ENCODE measurements around the gene KLF11. TPM values are rescaled to one million over a fixed set of nuclear protein-coding genes. Genes with fewer than 3 reads are reported as not detected.

The KLF11 gene
- total RNA-seq, 4 donors from 2014 or later = 48.6 to 81.6 (median 58.8) TPM

GRCh38 chr2:10071595-10071994, 28.2 kb downstream of the KLF11 start:
- Histone ChIP-seq H3K4me3 (no peak overlapping the region), H3K36me3 (no peaks in the 10 kb centered on the region), H3K27ac (no peak overlapping the region), H3K4me1 (peaks cover 4% of the 10 kb centered on the region), H3K27me3 (peaks cover 8% of the 10 kb centered on the region), H3K9me3 (no peaks in the 10 kb centered on the region)
- DNase-seq (ENCODE audit: low spot score in 2 of 2) = no peak
- WGBS = 96% methylated on average over 7 of the region's 7 CpGs
- TF ChIP-seq, protein P1, sequence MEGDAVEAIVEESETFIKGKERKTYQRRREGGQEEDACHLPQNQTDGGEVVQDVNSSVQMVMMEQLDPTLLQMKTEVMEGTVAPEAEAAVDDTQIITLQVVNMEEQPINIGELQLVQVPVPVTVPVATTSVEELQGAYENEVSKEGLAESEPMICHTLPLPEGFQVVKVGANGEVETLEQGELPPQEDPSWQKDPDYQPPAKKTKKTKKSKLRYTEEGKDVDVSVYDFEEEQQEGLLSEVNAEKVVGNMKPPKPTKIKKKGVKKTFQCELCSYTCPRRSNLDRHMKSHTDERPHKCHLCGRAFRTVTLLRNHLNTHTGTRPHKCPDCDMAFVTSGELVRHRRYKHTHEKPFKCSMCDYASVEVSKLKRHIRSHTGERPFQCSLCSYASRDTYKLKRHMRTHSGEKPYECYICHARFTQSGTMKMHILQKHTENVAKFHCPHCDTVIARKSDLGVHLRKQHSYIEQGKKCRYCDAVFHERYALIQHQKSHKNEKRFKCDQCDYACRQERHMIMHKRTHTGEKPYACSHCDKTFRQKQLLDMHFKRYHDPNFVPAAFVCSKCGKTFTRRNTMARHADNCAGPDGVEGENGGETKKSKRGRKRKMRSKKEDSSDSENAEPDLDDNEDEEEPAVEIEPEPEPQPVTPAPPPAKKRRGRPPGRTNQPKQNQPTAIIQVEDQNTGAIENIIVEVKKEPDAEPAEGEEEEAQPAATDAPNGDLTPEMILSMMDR (IDR thresholded peaks at IDR 0.05) = no peak
- TF ChIP-seq POLR2A (IDR thresholded peaks at IDR 0.05) (no peak), EP300 (IDR thresholded peaks at IDR 0.05) (no peak), POLR2AphosphoS5 (IDR thresholded peaks at IDR 0.05) (no peak)

GRCh38 chr2:10072656-10073480, 29.5 kb downstream of the KLF11 start:
- Histone ChIP-seq H3K27me3 (peaks cover 13% of the 10 kb centered on the region), H3K9me3 (no peaks in the 10 kb centered on the region), H3K4me3 (no peak overlapping the region), H3K4me1 (peaks cover 4% of the 10 kb centered on the region), H3K27ac (no peak overlapping the region), H3K36me3 (no peaks in the 10 kb centered on the region)
- no peak for TF ChIP-seq EP300 (IDR thresholded peaks at IDR 0.05)
- TF ChIP-seq, protein P1 (IDR thresholded peaks at IDR 0.05) = peak; percentile 86 to 93
- WGBS = 34% methylated on average over 19 of the region's 20 CpGs
- peak; percentile 87 to 92 for DNase-seq (ENCODE audit: low spot score in 2 of 2)

DNA sequence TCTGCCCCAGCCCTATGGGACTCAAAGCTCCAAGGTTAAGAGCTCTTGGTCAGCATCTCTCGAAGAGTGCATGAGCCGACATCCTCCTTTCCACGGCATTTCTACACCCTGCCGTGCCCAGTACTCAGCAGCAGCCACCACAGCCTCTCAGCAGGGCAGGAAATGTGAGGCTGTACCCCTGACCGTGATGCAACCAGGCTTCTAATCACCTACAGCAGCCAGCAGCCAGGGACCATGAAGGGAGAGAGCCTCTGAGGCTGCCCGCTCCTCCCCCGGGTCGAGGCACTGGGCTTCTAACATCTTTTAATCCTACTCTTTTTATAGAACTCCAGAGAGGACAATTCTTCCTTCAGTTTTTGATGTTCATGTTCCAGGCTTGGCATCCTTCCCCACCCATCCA, 30.4 kb downstream of the KLF11 start:
- H3K9me3 ChIP-seq = no peaks in the 10 kb centered on the region
- H3K4me1 ChIP-seq = peaks cover 6% of the 10 kb centered on the region
- H3K27me3 ChIP-seq = peaks cover 21% of the 10 kb centered on the region
- H3K36me3 ChIP-seq = no peaks in the 10 kb centered on the region
- no peak for DNase-seq (ENCODE audit: low spot score in 2 of 2)
- H3K4me3 ChIP-seq = no peak overlapping the region
- TF ChIP-seq EP300 (IDR thresholded peaks at IDR 0.05) = no peak
- TF ChIP-seq POLR2AphosphoS5 (IDR thresholded peaks at IDR 0.05) = no peak
- TF ChIP-seq POLR2A (IDR thresholded peaks at IDR 0.05) = no peak
- TF ChIP-seq, protein P1 (IDR thresholded peaks at IDR 0.05) = no peak
- 88% methylated on average over 7 of the region's 8 CpGs for WGBS
- H3K27ac ChIP-seq = no peak overlapping the region

GRCh38 chr2:10075101-10075500, 31.8 kb downstream of the KLF11 start:
- no peak for DNase-seq (ENCODE audit: low spot score in 2 of 2)
- Histone ChIP-seq H3K27me3 (peaks cover 33% of the 10 kb centered on the region), H3K9me3 (no peaks in the 10 kb centered on the region), H3K4me1 (peaks cover 17% of the 10 kb centered on the region), H3K4me3 (no peak overlapping the region), H3K36me3 (no peaks in the 10 kb centered on the region), H3K27ac (no peak overlapping the region)
- WGBS = 80% methylated on average over 13 of the region's 13 CpGs
- TF ChIP-seq POLR2A (IDR thresholded peaks at IDR 0.05) = no peak
- TF ChIP-seq EP300 (IDR thresholded peaks at IDR 0.05) = no peak
- no peak for TF ChIP-seq POLR2AphosphoS5 (IDR thresholded peaks at IDR 0.05)
- TF ChIP-seq, protein P1 (IDR thresholded peaks at IDR 0.05) = no peak

DNA sequence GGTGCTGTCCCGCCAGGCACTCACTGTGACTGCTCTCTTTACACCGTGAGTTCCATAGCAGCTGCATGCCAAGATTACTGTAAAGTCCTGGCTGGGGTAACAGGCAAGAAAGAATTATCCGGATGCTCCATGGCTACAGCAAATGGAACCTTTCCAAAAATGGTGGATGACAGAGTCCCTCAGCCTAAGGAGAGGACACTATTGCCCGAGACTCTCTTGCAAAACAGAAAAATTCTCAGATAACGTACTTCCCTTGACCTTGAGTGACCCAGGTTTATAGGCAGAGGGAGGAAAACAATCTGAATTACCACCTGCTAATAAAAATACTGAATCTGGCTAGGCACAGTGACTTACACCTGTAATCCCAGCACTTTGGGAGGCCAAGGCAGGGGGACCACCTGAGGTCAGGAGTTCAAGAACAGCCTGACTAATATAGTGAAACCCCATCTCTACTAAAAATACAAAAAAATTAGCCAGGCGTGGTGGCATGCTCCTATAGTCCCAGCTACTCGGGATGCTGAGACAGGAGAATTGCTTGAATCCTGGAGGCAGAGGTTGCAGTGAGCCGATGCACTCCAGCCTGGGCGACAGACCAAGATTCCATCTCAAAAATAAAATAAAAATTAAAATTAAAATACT, 32.3 kb downstream of the KLF11 start:
- no peak for DNase-seq (ENCODE audit: low spot score in 2 of 2)
- Histone ChIP-seq H3K36me3 (no peaks in the 10 kb centered on the region), H3K4me1 (peaks cover 23% of the 10 kb centered on the region), H3K27ac (no peak overlapping the region), H3K27me3 (peaks cover 39% of the 10 kb centered on the region), H3K9me3 (no peaks in the 10 kb centered on the region), H3K4me3 (no peak overlapping the region)
- WGBS = 77% methylated on average over 9 of the region's 9 CpGs
- TF ChIP-seq POLR2A (IDR thresholded peaks at IDR 0.05) = no peak
- no peak for TF ChIP-seq POLR2AphosphoS5 (IDR thresholded peaks at IDR 0.05)
- no peak for TF ChIP-seq EP300 (IDR thresholded peaks at IDR 0.05)
- TF ChIP-seq, protein P1 (IDR thresholded peaks at IDR 0.05) = no peak

All from suprapubic skin (tissue), 4 donors.